ENCODE measurements around the gene SNRPA1. TPM values are rescaled to one million over a fixed set of nuclear protein-coding genes. Genes with fewer than 3 reads are reported as not detected.

Gene SNRPA1
- total and polyA plus RNA-seq, 9 of the 15 experiments (the other 6 are each of a cell fraction or from before 2014, with no cell fraction given), result 62.7 to 245 (median 189) TPM

GRCh38 chr15:101320501-101321052, 25.5 kb upstream of the SNRPA1 start:
- peaks cover 0 to 30% of the 10 kb centered on the region in 2 experiments; a peak in 3 of 5 replicates for H3K27me3 ChIP-seq (ENCODE audit: control insufficient read depth in 2 of 2, insufficient read depth in 2 of 2, low read length in 2 of 2)
- H3K9me1 ChIP-seq (ENCODE audit: control insufficient read depth, insufficient read depth, low read length), result no peaks in the 10 kb centered on the region
- no peak overlapping the region for H3K4me2 ChIP-seq (ENCODE audit: insufficient read depth, low read length)
- POLR2A ChIA-PET, result interaction anchor here (0.6 to 1.2 kb wide), 5 partner anchors 7 to 168 kb away, joined by 3 to 4 read pairs (median 3); no protein-coding TSS in a partner anchor
- H3K9me3 ChIP-seq (replicated peaks; ENCODE audit: control insufficient read depth, insufficient read depth, low read depth, low read length), result no peaks in the 10 kb centered on the region
- DNase-seq (ENCODE audit: extremely low read depth in 1 of 4, low spot score in 3 of 4) (no peak), ATAC-seq (peak; percentile 64), FAIRE-seq (no peak)
- no peaks in the 10 kb centered on the region for H3K79me2 ChIP-seq (ENCODE audit: control insufficient read depth, insufficient read depth, low read length)
- in situ Hi-C loops (cut with MboI) (no loop called here), intact Hi-C loops (cut with micrococcal nuclease) (no loop called here)
- no peak overlapping the region for H3K27ac ChIP-seq (ENCODE audit: extremely low read depth, low read depth, low read length)
- no peak overlapping the region for H2AFZ ChIP-seq (ENCODE audit: low read depth, low read length)
- peak overlapping the region in 1 of 2 experiments; percentile 58; a peak in 1 of 4 replicates for H3K9ac ChIP-seq (ENCODE audit: insufficient read depth in 1 of 2, low read depth in 2 of 2, low read length in 2 of 2)
- no peak overlapping the region for H3K4me3 ChIP-seq
- no peaks in the 10 kb centered on the region for H3K36me3 ChIP-seq (ENCODE audit: control insufficient read depth, insufficient read depth, low read length)
- no peaks in the 10 kb centered on the region for H3K4me1 ChIP-seq (replicated peaks in 1 of 2; ENCODE audit: control insufficient read depth in 2 of 2, insufficient read depth in 2 of 2, low read length in 2 of 2)
- TF ChIP-seq CEBPG (CRISPR knock-in tag; IDR thresholded peaks at IDR 0.05) (no peak), CEBPG (tag; conservative IDR thresholded peaks at IDR 0.05 in 1 of 2, IDR thresholded peaks at IDR 0.05 in 1 of 2) (peak; percentile 68 to 74), CBFB (CRISPR knock-in tag; IDR thresholded peaks at IDR 0.05) (no peak), ZNF785 (CRISPR knock-in tag; IDR thresholded peaks at IDR 0.05) (no peak), CEBPB (tag; IDR thresholded peaks at IDR 0.05) (peak; percentile 54), RCOR1 (IDR thresholded peaks at IDR 0.05; ENCODE audit: borderline replicate concordance in 1 of 2, low read depth in 2 of 2, low read length in 2 of 2) (no peak), ETV1 (tag; conservative IDR thresholded peaks at IDR 0.05; ENCODE audit: low read depth) (peak; percentile 65)
- H4K20me1 ChIP-seq (replicated peaks; ENCODE audit: control insufficient read depth, insufficient read depth, low read length), result no peaks in the 10 kb centered on the region; the same call in 1 of the 2 replicates
- CTCF ChIA-PET (ENCODE audit: low intra/inter-chr PET ratio), result no interaction called here
- 53% methylated on average over 21 of the region's 21 CpGs for WGBS (ENCODE audit: insufficient coverage, low coverage, missing lambda C conversion rate)
- no TSS peak for BruUV-seq (replicated peaks)

Data from K562 (cell line).